Measurements from ENCODE around the gene MAGI3.

MAGI3 gene

GRCh38 chr1:113657556-113658063 lies 267.3 kb downstream of the MAGI3 start:
- no peak for DNase-seq (ENCODE audit: low read depth)

DNA sequence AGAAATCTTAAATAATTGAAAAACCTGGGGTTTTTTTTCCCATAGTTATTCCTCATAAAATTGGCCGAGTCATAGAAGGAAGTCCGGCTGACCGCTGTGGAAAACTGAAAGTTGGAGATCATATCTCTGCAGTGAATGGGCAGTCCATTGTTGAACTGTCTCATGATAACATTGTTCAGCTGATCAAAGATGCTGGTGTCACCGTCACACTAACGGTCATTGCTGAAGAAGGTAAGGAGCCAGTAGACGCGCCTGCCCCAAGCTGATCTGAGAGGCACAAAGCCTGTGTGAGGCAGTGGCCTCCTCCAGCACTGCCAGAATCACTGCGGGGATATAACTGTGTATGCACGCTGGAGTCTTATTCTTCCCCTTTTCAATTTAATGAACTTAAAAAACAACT lies 268.7 kb downstream of the MAGI3 start:
- no peak for DNase-seq (ENCODE audit: low read depth)

- DNase-seq (ENCODE audit: low read depth), result no peak
Measured at GRCh38 chr1:113659556-113659955, 269.2 kb downstream of the MAGI3 start.

DNA sequence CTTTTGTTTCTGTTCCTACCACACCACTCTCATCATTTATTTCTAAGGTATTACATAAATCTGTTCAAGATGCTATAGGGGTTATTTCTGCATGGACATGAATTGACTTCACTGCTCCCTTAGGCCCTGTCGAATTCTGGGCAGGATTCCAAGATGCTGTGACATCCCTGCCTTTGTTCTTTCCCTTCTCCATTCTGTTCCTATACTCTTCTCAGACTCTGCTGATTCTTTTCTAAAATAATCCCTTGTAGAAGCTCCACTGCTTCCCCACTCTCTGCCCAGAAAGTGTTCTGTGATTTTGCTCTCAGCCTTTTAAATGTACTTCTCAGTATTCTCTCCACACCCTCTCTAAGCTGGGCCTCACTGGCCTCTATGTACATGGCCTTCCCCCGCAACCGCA lies 269.8 kb downstream of the MAGI3 start:
- no peak for DNase-seq (ENCODE audit: low read depth)

DNA sequence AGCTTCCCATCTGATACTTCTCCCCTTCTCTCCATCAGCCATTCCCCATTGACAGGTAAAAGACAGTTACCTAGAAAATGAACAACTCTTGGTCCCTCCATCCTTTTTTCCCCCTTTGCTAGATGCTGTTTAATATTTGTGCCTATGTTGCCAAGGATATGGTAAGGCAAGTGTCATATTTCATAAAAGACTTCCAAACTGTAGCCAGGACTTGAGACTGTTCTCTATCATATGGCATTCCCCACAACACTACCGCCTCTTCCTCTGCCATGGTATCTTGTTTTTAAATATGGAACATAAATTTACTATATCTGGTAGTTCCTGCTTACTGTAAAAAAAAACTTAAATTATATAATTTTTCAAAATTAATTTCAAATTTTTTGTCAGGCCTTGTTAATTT lies 271.8 kb downstream of the MAGI3 start:
- DNase-seq (ENCODE audit: low read depth), result no peak

- DNase-seq (ENCODE audit: low read depth), result no peak
Measured at GRCh38 chr1:113663165-113663951, 273.0 kb downstream of the MAGI3 start.

DNA sequence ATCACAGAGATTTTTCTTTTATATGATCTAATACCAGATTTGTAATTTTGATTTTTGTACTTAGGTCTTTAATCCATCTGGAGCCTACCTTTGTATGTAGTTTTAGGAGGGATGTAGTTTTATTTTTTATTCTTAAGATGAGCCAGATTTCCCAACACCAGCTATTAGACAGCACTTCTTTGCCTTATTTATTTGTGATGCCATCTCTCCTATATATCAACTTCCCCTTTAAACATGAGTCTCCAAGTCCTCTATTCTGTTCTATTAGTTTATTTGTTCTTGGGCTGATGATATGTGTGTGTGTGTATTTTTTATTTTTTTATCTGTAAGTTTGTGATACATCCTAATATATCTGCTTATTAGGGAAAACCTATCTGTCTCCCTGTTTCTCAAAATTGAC lies 274.8 kb downstream of the MAGI3 start:
- no peak for DNase-seq (ENCODE audit: low read depth)

DNA sequence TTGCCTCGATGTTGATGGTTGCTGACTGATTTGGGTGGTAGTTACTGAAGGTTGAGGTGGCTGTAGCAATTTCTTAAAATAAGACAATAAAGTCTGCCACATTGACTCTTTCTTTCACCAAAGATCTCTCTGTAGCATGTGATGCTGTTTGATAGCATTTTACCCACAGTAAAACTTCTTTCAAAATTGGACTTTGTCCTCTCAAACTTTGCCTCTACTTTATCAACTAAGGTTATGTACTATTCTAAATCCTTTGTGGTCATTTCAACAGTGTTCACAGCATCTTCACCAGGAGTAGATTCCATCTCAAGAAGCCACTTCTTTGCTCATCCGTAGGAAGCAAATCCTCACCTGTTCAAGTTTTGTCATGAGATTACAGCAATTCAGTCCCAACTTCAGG lies 275.8 kb downstream of the MAGI3 start:
- no peak for DNase-seq (ENCODE audit: low read depth)

DNA sequence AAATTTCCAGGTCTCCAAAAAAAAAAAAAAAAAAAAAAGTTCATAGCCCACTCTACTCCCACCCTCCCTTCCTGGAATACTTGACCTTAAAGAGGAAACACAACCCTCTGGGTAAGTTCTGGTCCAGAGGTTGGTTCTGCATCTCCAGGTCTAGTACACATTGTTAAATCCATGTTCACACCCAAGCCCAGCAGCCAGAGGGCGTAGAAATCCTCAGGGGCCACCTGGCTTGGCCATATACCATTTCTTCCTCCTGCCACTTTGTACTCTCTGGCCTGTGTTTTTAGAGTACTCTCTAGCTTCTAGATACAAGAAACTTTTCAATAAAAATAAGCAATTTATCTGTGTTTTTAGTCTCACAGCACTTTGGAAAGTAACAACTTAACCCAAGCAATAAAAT lies 279.7 kb downstream of the MAGI3 start:
- no peak for DNase-seq (ENCODE audit: low read depth)

DNA sequence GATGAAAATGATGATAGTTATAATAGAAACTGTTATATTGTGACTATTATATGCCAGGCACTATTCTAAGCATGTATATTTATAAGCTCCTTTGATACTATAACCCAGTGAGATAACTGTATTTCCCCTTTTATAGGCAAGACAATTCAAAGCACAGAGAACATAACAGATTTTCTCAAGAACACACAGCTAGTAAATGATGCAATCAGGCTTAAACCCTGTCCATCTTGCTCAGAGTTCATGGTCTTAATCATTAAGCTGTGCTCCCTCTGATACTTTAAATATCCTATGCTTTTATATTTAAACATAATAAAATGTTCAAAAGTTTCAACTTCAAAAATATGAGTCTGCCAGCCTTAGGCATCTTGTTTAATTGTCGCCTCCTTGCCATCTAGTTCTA lies 280.3 kb downstream of the MAGI3 start:
- no peak for DNase-seq (ENCODE audit: low read depth)

GRCh38 chr1:113672491-113672890 lies 282.2 kb downstream of the MAGI3 start:
- DNase-seq (ENCODE audit: low read depth), result no peak

DNA sequence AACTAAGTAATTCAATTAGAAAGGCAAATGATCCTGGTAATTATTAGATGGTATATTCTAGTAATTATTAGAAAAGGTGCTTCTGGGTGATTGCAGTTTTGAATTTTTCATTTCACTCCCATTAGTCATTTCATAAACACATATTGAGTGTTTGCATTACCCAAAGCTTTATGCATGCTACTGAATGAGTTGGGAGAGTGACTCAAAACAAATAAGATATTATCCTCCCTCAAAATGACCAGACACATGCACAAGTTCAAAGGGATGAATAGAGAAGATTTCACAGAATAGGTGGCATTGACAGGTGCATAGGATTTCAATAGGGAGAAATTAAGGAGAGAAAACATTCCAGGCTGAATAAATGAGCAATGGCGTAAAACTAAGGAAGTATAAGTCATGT lies 284.3 kb downstream of the MAGI3 start:
- no peak for DNase-seq (ENCODE audit: low read depth)

- no peak for DNase-seq (ENCODE audit: low read depth)
Measured at GRCh38 chr1:113675302-113675701, 285.0 kb downstream of the MAGI3 start.

GRCh38 chr1:113676524-113676923 lies 286.2 kb downstream of the MAGI3 start:
- DNase-seq (ENCODE audit: low read depth), result no peak

DNA sequence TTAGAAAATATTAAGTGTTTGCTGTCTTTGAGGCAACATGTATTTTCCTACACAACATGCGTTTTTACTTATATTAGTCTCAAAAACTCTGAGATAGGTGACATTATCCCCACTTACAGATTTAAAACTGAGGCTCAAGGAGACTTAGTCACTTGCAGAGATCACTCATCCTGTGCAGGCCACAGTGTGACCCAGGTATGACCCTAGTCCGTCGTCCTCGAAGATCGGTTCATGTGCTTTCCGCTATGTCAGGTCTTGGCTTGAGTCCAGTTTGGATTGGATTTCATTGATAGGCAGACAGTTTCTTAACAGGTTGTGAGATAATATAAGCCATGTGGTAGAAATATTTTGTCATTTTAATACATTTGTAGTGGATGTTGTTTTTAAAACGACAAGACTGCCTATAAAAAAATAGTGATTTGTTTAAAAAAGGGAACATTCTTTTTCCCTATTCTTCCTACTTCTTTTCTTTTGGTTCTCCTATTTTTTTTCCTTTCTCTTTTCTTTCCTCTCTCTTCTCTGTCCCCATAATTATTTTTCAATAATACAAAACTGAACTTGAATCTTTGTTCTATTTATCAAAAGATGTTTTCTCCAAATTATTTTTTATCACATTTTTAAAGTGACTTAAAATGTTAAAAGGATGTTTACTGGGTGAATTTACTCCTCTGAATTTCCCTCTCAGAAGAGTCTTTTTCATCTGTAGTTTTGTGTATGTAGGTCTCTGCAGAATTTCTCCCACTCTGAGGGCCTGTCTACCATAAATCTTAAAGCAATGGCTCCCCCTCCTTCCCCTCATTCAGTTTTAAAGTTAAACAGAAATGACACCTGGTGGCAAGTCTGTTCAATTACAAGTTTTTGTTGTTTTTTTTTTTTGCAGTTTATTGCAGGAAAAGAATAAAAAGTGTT lies 287.2 kb downstream of the MAGI3 start:
- no peak for DNase-seq (ENCODE audit: low read depth)

DNA sequence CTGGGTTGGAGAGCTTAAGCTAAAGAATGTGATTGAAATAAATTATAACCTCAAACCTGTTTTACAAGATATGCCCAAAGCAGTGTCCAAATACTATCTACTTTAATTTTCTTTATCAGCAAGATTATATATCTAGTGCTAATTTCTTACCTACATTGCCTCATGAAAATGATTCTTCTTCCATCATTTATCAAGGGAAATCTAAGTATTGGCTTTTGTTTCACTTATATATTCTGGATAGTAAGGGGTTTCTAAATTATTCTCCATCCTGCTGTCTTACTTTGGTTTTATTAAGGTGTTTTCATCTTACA lies 287.8 kb downstream of the MAGI3 start:
- no peak for DNase-seq (ENCODE audit: low read depth)

- no peak for DNase-seq (ENCODE audit: low read depth)
Measured at GRCh38 chr1:113681596-113682337, 291.5 kb downstream of the MAGI3 start.

GRCh38 chr1:113683384-113684152 lies 293.3 kb downstream of the MAGI3 start:
- DNase-seq (ENCODE audit: low read depth), result no peak

- DNase-seq (ENCODE audit: low read depth), result no peak
Measured at GRCh38 chr1:113684153-113684541, 293.8 kb downstream of the MAGI3 start.

- DNase-seq (ENCODE audit: low read depth), result no peak
Measured at GRCh38 chr1:113686891-113687618, 296.7 kb downstream of the MAGI3 start.

GRCh38 chr1:113691184-113691583 lies 300.9 kb downstream of the MAGI3 start:
- DNase-seq (ENCODE audit: low read depth), result no peak
